Choroid plexus epithelial cell (primary cell): ENCODE results near the gene DYNLL1.
"Not testable (repeated sequence)": the region's sequence is repeated elsewhere in the genome, so short reads cannot be mapped to it uniquely, and the experiment has no call there.

ENCODE experiments used
- DNase-seq: peaks from one replicate; pipeline ENCODE4 v3.0.0-alpha.2; 2010; ENCODE audit warnings: low read depth
- H3K4me3 ChIP-seq: 2 replicates; pipeline ENCODE4 v1.5.1; 2011; ENCODE audit warnings: low read depth, mild to moderate bottlenecking, control low read depth, low read length, moderate library complexity
- CTCF ChIP-seq: conservative IDR thresholded peaks from 2 replicates; pipeline ENCODE4 v1.5.1; 2011; ENCODE audit warnings: low read depth, mild to moderate bottlenecking, control low read depth, inconsistent platforms, low read length, moderate library complexity

Gene DYNLL1

GRCh38 chr12:120495731-120496412, at the start of gene DYNLL1:
TSS of gene DYNLL1 (plus strand) at chr12:120496113. CDS start at chr12:120496422, 309 bp downstream.
- DNase-seq, result peak; percentile 97
- TF ChIP-seq CTCF, result no peak
- H3K4me3 ChIP-seq, result peak within 1 kb of the TSS; percentile 92

GRCh38 chr12:120446844-120447178, 49.1 kb upstream of the DYNLL1 start:
- H3K4me3 ChIP-seq, result peak overlapping the region; percentile 98
- not testable (repeated sequence) for DNase-seq

GRCh38 chr12:120447992-120448391, 47.9 kb upstream of the DYNLL1 start:
- H3K4me3 ChIP-seq, result no peak overlapping the region
- no peak for DNase-seq
- TF ChIP-seq CTCF, result no peak

GRCh38 chr12:120452524-120452923, 43.4 kb upstream of the DYNLL1 start:
- peak; percentile 15 for DNase-seq
- H3K4me3 ChIP-seq, result not testable (repeated sequence)

- no peak for TF ChIP-seq CTCF
- no peak overlapping the region for H3K4me3 ChIP-seq
- DNase-seq, result no peak
Measured at GRCh38 chr12:120453060-120453750, 42.7 kb upstream of the DYNLL1 start.

GRCh38 chr12:120453977-120454376, 41.9 kb upstream of the DYNLL1 start:
- H3K4me3 ChIP-seq, result no peak overlapping the region
- peak; percentile 77 for TF ChIP-seq CTCF
- DNase-seq, result peak; percentile 44

GRCh38 chr12:120455302-120455701, 40.6 kb upstream of the DYNLL1 start:
- TF ChIP-seq CTCF, result no peak
- DNase-seq, result no peak
- H3K4me3 ChIP-seq, result no peak overlapping the region

- DNase-seq, result peak; percentile 13
- H3K4me3 ChIP-seq, result no peak overlapping the region
- peak; percentile 43 for TF ChIP-seq CTCF
Measured at GRCh38 chr12:120457133-120457532, 38.8 kb upstream of the DYNLL1 start.
